ENCODE data around the gene NRXN3.

DNA sequence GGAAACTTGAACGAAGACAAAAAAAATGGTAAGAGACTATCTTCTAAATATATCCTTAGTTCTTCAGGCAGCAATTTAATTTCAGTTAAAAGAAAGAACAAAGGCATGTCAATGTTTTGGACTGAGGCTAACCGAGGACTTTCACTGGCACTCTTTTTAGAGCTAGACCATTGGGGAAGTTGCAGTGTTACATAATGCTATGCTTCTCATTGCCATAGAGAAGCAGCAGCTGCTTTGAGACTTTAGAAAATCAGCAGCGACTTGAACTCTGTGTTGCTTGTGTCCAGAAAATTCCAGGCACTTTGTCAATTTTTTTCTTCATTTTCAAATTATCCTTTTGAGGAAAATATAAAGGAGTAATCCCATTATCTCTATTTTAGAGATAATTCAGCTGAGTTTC, 964.2 kb downstream of the NRXN3 start:
- TF ChIP-seq GATA2 (IDR thresholded peaks at IDR 0.05; ENCODE audit: low read depth, low read length), result no peak
- TF ChIP-seq GATA3 (IDR thresholded peaks at IDR 0.05; ENCODE audit: low read depth, low read length), result no peak

Data from SH-SY5Y (cell line).